Lung (tissue), 12 donors: ENCODE measurements around the gene CAPN11. TPM values are rescaled to one million over a fixed set of nuclear protein-coding genes. Genes with fewer than 3 reads are reported as not detected.

ENCODE experiments used
- ATAC-seq: fragments of 200-7000 bp; cut with Tn5 transposase; one replicate; pipeline ENCODE4 v1.9.1; 2020; ENCODE audit warnings: moderate number of reproducible peaks; ENCODE audit not compliant: insufficient read depth, low FRiP score
- DNase-seq, 3 donors: peaks; one replicate each; pipeline ENCODE4 v3.0.0-alpha.2; 2013 to 2017
- H3K27ac ChIP-seq, 2 donors: one replicate each; pipeline ENCODE4 v1.5.1; 2013; ENCODE audit warnings: mild to moderate bottlenecking in 2 of 2, moderate library complexity in 2 of 2, control low read depth in 1 of 2, inconsistent platforms in 1 of 2, low read depth in 1 of 2, low read length in 1 of 2
- H3K27me3 ChIP-seq, 3 donors: one replicate each; pipeline ENCODE4 v1.5.1; 2013; ENCODE audit warnings: low read length in 2 of 3; ENCODE audit not compliant: control insufficient read depth in 3 of 3, insufficient read depth in 3 of 3
- H3K36me3 ChIP-seq, 4 donors: one replicate each; pipeline ENCODE4 v1.5.1; 2013; ENCODE audit warnings: low read length in 4 of 4, mild to moderate bottlenecking in 1 of 4, moderate library complexity in 1 of 4; ENCODE audit not compliant: control insufficient read depth in 4 of 4, insufficient read depth in 4 of 4
- H3K4me1 ChIP-seq, 5 donors: one replicate each; pipeline ENCODE4 v1.5.1; 2013; ENCODE audit warnings: low read length in 5 of 5, mild to moderate bottlenecking in 2 of 5, moderate library complexity in 1 of 5; ENCODE audit not compliant: control insufficient read depth in 5 of 5, insufficient read depth in 5 of 5
- H3K4me3 ChIP-seq: one replicate; pipeline ENCODE4 v1.5.1; 2013; ENCODE audit warnings: mild to moderate bottlenecking, control low read depth, moderate library complexity
- H3K9ac ChIP-seq, 2 donors: one replicate each; pipeline ENCODE4 v1.5.1; 2013; ENCODE audit warnings: low read length in 2 of 2, control low read depth in 1 of 2; ENCODE audit not compliant: insufficient read depth in 1 of 2
- H3K9me3 ChIP-seq, 4 donors: one replicate each; pipeline ENCODE4 v1.5.1; 2013; ENCODE audit warnings: low read length in 3 of 4, mild to moderate bottlenecking in 1 of 4, moderate library complexity in 1 of 4; ENCODE audit not compliant: control insufficient read depth in 4 of 4, insufficient read depth in 3 of 4
- CTCF ChIP-seq: IDR thresholded peaks from 2 replicates; pipeline ENCODE4 v1.5.1; 2012; ENCODE audit warnings: mild to moderate bottlenecking; ENCODE audit errors: control extremely low read depth, extremely low read depth
- WGBS, 2 donors: extraction: QIAGEN DNeasy Blood & Tissue Kit; methylation state at CpG; one replicate each; pipeline ENCODE4 v1.1.7; 2013; 5-methylcytosine and 5-hydroxymethylcytosine counted together
- polyA plus RNA-seq, 2 donors: library from polyadenylated mRNA; stranded (reverse); fragments of 200-250 nt; gene quantifications; one replicate each; pipeline ENCODE4 v1.2.1, GENCODE V29; 2013
- total RNA-seq, 2 donors: library from RNA; depleted of rRNA in 1 of 2; stranded (reverse); fragments of >200 nt in 1 of 2; gene quantifications; one replicate each; pipeline ENCODE4 v1.2.1, GENCODE V29; 2014 to 2021
- donor health status: control.
- donor health status: control.
- donor health status: Bipolar disorder and iron deficiency.
- donor health status: healthy.
- donor health status: DM: yes; HTN: yes; CAD: no.

The CAPN11 gene
- total and polyA plus RNA-seq, 4 donors: 0.07 to 0.30 (median 0.15) TPM; not detected in 1

GRCh38 chr6:44176762-44177509 is 18.3 kb downstream of the CAPN11 start:
- 44 to 56% methylated on average over 24 of the region's 24 CpGs for WGBS, 2 donors
- Histone ChIP-seq H3K4me3 (no peak overlapping the region), H3K9ac (no peak overlapping the region), H3K27ac (no peak overlapping the region), H3K27me3 (peaks cover 0 to 3% (median 0%) of the 10 kb centered on the region in 3 donors), H3K9me3 (no peaks in the 10 kb centered on the region), H3K4me1 (peaks cover 0 to 6% (median 0%) of the 10 kb centered on the region in 5 donors), H3K36me3 (no peaks in the 10 kb centered on the region)
- DNase-seq (no peak), ATAC-seq (no peak)
- no peak for TF ChIP-seq CTCF

DNA sequence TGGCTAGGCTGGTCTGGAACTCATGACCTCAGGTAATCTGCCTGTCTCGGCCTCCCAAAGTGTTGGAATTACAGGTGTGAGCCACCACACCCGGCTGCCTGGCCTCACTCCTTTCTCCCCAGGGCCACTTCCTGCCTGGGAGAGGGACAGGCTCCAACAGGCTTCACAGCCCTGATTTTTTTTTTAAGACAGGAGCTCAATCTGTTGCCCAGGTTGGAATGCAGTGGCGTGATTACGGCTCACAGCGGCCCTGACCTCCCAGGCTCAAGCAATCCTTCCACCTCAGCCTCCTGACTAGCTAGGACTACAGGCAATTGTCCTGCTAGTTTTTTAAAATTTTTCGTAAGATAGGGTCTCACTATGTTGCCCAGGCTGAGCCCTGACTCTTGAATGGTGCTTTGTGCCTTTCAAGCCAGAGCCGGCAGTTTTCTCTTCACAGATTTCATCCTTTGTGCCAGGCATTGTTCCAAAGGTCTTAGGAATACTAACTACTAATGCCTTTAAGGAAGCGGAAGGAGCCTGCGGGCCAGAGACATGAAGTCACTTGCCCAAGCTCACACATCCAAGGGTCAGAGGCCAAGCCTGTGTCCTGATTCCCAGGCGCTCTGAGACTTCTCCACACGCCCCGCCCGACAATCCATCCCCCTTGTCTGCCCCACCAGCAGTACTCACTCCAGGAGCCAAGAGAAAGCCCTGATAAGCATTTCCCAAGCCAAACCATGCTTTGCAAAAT is 19.2 kb downstream of the CAPN11 start:
- no peak overlapping the region for H3K4me3 ChIP-seq
- no peaks in the 10 kb centered on the region for H3K9me3 ChIP-seq
- WGBS, 2 donors: 76 to 87% methylated on average over 13 of the region's 13 CpGs
- TF ChIP-seq CTCF: no peak
- H3K4me1 ChIP-seq: peaks cover 0 to 4% (median 0%) of the 10 kb centered on the region in 5 donors
- ATAC-seq (peak; percentile 41), DNase-seq (peak in 2 of 3 donors; percentile 22 to 25)
- H3K27me3 ChIP-seq: peaks cover 0 to 3% (median 0%) of the 10 kb centered on the region in 3 donors
- H3K27ac ChIP-seq: no peak overlapping the region
- H3K9ac ChIP-seq: no peak overlapping the region
- no peaks in the 10 kb centered on the region for H3K36me3 ChIP-seq

DNA sequence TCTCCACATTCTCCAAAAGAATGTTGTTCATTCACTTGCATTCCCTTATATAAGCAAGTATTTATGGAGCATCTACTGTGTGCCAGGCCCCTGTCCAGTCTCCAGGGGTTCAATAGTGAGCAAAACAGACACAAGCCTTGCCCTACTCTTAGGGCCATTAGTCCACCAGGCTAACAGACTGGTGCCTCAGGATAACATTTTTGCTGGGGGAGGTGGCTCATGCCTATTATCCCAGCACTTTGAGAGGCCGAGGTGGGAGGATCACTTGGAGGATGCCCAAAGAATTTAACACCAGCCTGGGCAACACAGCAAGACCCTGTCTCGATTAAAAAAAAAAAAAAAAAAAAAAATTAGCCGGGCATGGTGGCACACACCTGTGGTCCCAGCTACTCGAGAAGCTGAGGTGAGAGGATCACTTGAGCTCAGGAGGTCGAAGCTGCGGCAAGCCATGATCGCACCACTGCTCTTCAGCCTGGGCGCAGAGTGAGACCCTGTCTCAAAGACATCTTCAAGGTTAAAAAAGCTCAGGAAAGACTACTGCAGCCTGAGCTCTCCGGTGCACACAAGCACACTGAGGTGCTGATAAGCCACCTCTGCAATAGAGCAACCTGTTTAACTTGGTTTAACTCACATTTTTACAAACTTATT is 19.9 kb downstream of the CAPN11 start:
- Histone ChIP-seq H3K27me3 (peaks cover 0 to 3% (median 0%) of the 10 kb centered on the region in 3 donors), H3K9me3 (no peaks in the 10 kb centered on the region), H3K4me1 (peaks cover 0 to 3% (median 0%) of the 10 kb centered on the region in 5 donors), H3K36me3 (no peaks in the 10 kb centered on the region), H3K4me3 (no peak overlapping the region), H3K9ac (no peak overlapping the region), H3K27ac (no peak overlapping the region)
- DNase-seq (no peak), ATAC-seq (no peak)
- 83 to 89% methylated on average over 9 of the region's 9 CpGs for WGBS, 2 donors
- no peak for TF ChIP-seq CTCF
